Endothelial cell (in vitro differentiated cells): ENCODE results near the gene HOXD12. TPM values are rescaled to one million over a fixed set of nuclear protein-coding genes. Genes with fewer than 3 reads are reported as not detected.

Source experiments
- DNase-seq: peaks from one replicate; pipeline ENCODE4 v3.0.0; 2021; ENCODE audit warnings: low spot score
- H3K27ac Mint-ChIP-seq: one replicate; pipeline ENCODE4 v1.8.0; 2021; ENCODE audit warnings: mixed read lengths, inconsistent platforms; ENCODE audit not compliant: unreplicated experiment
- H3K27me3 Mint-ChIP-seq: one replicate; pipeline ENCODE4 v1.8.0; 2021; ENCODE audit warnings: mild to moderate bottlenecking, moderate library complexity, mixed read lengths, inconsistent platforms; ENCODE audit not compliant: unreplicated experiment
- H3K36me3 Mint-ChIP-seq: one replicate; pipeline ENCODE4 v1.8.0; 2021; ENCODE audit warnings: mild to moderate bottlenecking, low read depth, mixed read lengths, inconsistent platforms; ENCODE audit not compliant: unreplicated experiment
- H3K4me1 Mint-ChIP-seq: one replicate; pipeline ENCODE4 v1.8.0; 2021; ENCODE audit warnings: mild to moderate bottlenecking, mixed read lengths, inconsistent platforms; ENCODE audit not compliant: unreplicated experiment
- H3K4me3 Mint-ChIP-seq: one replicate; pipeline ENCODE4 v1.8.0; 2021; ENCODE audit warnings: mild to moderate bottlenecking, mixed read lengths, inconsistent platforms; ENCODE audit not compliant: unreplicated experiment
- H3K9me3 Mint-ChIP-seq: one replicate; pipeline ENCODE4 v1.8.0; 2021; ENCODE audit warnings: mixed read lengths, inconsistent platforms; ENCODE audit not compliant: unreplicated experiment
- total RNA-seq: library from RNA; stranded (reverse); fragmentation: NEBNext Ultra II Directional; extraction: Animal tissue kit (Norgen Biotek cat#: 25700); gene quantifications from one replicate; pipeline ENCODE4 v1.2.1, GENCODE V29; 2021; ENCODE audit not compliant: unreplicated experiment
- TF ChIP-seq, protein P1 (sequence below): fragments of 200-600 bp; sonication (generic); IDR thresholded peaks from one replicate; pipeline ENCODE4 v1.5.0; 2021; ENCODE audit warnings: antibody characterized with exemption; ENCODE audit not compliant: unreplicated experiment

Gene HOXD12
- total RNA-seq, 1 donor from 2014 or later, result not detected

DNA sequence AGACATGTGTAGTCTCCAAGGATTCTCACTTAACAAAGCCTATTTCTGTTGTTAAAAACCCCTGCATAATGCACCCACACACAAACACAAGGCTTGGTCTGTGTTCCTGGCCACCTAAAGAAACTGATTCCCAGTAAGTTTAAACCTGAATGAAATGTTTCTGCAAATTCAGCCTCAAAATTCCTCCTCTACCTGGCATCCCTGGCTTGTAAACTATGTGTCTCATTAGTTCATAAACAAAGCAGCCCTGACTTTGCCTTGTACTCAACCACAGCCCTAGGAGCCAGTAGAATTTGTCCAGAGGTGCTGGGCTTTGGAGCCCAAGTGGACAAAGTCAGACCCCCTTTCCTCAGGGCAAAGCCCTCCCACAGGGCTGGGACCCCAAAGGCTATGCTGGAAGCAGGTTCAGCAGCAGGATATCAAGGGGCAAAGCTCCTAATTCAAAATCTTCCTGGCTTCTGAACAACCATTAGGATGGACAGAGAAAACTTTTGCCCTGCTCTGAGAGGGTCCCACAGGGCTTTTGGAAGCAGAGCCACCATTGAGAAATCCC, 9.7 kb upstream of the HOXD12 start:
- TF ChIP-seq, protein P1, sequence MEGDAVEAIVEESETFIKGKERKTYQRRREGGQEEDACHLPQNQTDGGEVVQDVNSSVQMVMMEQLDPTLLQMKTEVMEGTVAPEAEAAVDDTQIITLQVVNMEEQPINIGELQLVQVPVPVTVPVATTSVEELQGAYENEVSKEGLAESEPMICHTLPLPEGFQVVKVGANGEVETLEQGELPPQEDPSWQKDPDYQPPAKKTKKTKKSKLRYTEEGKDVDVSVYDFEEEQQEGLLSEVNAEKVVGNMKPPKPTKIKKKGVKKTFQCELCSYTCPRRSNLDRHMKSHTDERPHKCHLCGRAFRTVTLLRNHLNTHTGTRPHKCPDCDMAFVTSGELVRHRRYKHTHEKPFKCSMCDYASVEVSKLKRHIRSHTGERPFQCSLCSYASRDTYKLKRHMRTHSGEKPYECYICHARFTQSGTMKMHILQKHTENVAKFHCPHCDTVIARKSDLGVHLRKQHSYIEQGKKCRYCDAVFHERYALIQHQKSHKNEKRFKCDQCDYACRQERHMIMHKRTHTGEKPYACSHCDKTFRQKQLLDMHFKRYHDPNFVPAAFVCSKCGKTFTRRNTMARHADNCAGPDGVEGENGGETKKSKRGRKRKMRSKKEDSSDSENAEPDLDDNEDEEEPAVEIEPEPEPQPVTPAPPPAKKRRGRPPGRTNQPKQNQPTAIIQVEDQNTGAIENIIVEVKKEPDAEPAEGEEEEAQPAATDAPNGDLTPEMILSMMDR, result no peak
- DNase-seq, result no peak
- peaks cover 19% of the 10 kb centered on the region for H3K4me1 Mint-ChIP-seq

DNA sequence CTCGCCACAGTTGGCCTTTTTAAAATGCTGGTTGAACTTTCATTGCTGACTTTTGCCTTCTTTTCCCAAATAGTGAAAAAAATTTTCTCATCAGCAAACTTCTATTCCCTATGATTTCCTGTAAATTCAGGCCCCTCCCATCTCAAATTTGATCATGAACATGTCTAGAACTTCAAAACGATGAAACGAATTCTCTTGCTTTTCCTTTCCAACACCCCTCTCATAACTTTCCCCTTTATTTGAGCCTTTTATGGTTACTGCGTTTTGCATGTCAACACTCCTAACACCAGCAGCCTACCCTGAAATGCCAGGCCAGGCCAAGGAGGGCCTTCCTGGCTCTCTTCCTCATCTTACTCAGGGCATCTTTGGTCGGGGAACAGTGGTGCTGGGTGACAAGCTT, 8.7 kb upstream of the HOXD12 start:
- DNase-seq, result no peak
- peaks cover 44% of the 10 kb centered on the region for H3K27me3 Mint-ChIP-seq
- TF ChIP-seq, protein P1, result no peak
- peaks cover 4% of the 10 kb centered on the region for H3K36me3 Mint-ChIP-seq
- H3K4me3 Mint-ChIP-seq, result no peak overlapping the region
- H3K4me1 Mint-ChIP-seq, result peaks cover 15% of the 10 kb centered on the region
- no peak overlapping the region for H3K27ac Mint-ChIP-seq
- H3K9me3 Mint-ChIP-seq, result no peaks in the 10 kb centered on the region

More for the DNA sequence above, 9.7 kb upstream of the HOXD12 start:
- Mint-ChIP-seq H3K9me3 (no peaks in the 10 kb centered on the region), H3K27me3 (peaks cover 45% of the 10 kb centered on the region), H3K27ac (no peak overlapping the region), H3K36me3 (peaks cover 4% of the 10 kb centered on the region), H3K4me3 (no peak overlapping the region)

DNA sequence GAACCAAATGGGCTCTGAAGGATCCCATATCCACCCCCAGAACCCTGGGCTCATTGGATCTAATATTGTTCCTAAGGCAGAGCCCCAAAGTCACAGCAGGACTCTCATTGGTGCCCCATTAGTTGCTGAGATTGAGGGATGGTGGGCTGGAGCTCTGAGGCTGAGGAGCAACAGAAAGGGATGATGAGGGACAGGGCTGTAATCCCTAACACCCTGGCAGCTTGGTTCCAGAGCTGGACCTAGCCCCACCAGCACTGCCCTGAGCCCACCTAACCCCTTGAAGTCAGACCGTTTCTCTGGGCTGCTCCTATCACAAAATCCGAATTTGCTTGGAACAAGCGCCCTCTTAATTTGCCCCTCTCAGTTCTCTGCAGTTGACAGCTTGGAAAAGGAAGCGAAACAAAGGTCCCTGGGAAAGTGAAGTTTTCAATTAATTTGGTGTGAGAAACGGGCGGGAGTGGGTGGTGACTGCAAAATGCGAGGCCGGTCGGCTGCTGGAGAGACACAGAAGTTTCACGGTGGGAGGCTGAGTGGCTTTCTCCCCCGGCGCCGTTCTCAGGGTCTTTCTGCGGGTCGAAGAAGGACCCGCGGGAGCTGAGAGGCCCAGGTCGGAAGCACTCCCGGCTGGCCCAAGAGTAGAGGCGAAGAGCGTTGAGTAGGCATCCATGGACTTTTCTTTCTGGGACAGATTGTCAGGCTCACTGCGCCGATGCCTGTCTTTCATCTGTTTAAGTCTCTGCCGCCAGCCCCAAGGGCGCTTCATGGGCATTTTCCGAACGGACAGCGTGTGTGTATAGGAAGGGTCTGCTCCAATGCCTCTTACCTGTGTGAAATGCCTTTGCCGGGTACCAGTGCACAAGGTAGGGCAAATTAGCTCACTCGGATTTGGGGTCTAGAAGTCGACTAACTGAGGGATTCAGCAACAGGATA, 8.0 kb upstream of the HOXD12 start:
- H3K4me3 Mint-ChIP-seq, result no peak overlapping the region
- H3K4me1 Mint-ChIP-seq, result peaks cover 19% of the 10 kb centered on the region
- peaks cover 44% of the 10 kb centered on the region for H3K27me3 Mint-ChIP-seq
- peak overlapping the region; percentile 19 for H3K27ac Mint-ChIP-seq
- TF ChIP-seq, protein P1, result no peak
- DNase-seq, result no peak
- peaks cover 4% of the 10 kb centered on the region for H3K36me3 Mint-ChIP-seq
- H3K9me3 Mint-ChIP-seq, result no peaks in the 10 kb centered on the region

DNA sequence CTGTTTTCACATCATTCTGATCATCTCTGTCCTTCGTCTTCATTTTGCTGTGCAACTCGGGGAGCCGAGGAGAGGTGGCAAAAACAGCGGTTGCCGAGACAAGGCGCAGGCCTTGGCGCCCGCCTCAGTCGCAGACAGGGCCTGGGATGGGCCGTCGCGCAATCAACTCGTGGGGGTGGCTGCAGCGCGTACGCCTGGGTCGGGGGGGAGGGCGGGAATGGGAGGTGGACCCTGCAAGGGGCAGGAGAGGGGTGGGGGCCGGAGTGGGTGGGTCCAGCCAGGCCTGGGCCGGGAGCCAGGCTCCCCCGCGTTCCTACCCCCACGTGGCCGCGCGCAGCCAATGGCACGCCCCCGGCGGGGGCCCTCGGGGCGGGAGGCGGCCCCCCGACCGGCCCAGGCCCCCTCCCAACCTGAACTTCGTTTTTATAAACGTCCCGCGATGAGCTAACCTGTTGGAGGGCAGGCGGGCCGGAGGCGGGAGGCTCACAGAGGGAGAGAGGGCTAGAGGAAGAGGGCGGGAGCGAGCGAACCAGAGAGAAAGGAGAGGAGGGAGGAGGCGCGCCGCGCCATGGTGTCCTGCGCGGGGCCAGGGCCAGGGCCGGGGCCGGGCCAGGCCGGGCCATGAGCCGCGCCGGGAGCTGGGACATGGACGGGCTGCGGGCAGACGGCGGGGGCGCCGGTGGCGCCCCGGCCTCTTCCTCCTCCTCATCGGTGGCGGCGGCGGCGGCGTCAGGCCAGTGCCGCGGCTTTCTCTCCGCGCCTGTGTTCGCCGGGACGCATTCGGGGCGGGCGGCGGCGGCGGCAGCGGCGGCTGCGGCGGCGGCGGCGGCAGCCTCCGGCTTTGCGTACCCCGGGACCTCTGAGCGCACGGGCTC, 7.1 kb upstream of the HOXD12 start, which contains the start of gene HOXD13:
TSS of gene HOXD13 (plus strand) at position 452 of the 875 bp plus-strand sequence. CDS start at position 622, 170 bp downstream.
- H3K4me1 Mint-ChIP-seq, result peaks cover 22% of the 10 kb centered on the region
- H3K36me3 Mint-ChIP-seq, result no peaks in the 10 kb centered on the region
- H3K9me3 Mint-ChIP-seq, result no peaks in the 10 kb centered on the region
- H3K27me3 Mint-ChIP-seq, result peaks cover 36% of the 10 kb centered on the region
- TF ChIP-seq, protein P1, result no peak
- H3K4me3 Mint-ChIP-seq, result no peak within 1 kb of the TSS
- no peak for DNase-seq
- H3K27ac Mint-ChIP-seq, result peak within 1 kb of the TSS; percentile 19
